ENCODE results near the gene HYAL3.

HYAL3 gene

GRCh38 chr3:50327943-50328691 is 28.9 kb upstream of the HYAL3 start, which contains the start of gene TUSC2:
Gene TUSC2 (minus strand): TSS chr3:50328223. CDS start chr3:50328099, 124 bp downstream.
- peak; percentile 97 for DNase-seq (ENCODE audit: low spot score)

GRCh38 chr3:50327129-50327528 is 27.9 kb upstream of the HYAL3 start:
- DNase-seq (ENCODE audit: low spot score): no peak

DNA sequence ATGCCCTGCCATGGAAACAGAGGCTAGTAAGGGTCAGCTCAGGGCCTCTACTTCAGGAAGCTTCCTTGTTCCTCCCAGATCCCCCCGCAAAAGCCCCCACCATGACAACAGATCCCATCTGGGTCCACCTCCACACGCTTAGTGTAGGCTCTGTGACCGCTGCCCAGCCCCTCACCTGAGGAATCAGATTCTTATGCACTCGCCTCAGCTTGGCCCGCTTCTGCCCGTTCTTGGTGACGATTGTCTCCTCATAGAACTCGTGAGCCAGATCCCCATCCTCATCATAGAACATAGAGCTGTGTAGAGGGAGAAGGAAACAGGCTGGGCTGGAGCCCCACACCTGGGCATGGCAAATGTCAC is 27.0 kb upstream of the HYAL3 start:
- no peak for DNase-seq (ENCODE audit: low spot score)

DNA sequence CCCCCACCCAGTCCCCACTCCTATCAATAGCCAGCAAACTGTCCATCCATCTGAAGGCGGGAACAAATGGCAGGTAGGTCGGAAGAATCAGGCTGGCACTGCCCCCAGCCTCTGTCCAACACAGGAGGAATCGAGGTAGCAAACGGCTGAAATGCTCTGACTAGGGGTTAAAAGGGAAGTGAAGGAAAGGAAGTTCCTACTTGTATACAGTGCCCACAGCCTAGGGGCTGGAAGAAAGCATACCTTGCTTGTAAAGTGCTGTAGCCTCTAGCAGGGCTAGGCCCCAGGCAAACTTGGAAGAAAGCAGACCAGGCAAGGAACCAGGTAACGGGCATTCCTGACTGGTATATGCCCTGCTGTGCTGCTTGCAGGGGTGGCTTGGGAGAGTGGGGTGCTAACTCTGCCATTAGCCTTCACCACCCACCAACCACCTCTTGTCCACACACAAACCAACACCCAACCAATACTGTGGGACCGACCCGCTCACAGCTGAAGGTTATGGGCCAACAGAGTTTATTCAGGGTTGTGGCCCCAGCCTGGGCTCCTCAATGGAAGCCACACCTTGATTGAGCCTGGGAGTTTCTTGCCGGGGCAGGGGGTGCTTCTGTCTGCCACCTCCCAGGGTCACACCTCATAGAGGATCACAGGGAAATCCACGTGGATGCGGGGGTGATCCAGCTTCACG is 26.4 kb upstream of the HYAL3 start:
- no peak for DNase-seq (ENCODE audit: low spot score)

DNA sequence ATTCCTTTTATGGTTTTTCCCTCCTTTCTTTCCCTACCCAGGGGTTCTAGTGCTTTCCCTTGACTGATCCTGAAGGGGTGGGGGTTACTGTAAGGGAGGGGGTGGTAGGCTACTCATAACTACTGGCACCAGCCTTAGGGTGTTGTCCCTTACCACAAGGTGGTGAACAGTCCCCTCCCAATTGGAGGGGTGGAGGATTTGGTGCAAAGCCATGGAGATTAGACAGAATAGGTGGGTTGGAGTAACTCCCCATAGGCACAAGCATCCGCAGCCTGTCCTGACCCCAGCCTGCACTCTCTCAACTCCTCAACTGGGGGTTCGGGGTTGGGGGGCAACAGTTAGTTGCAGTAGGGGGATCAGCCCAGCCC is 25.9 kb upstream of the HYAL3 start:
- DNase-seq (ENCODE audit: low spot score): no peak

- peak; percentile 82 for DNase-seq (ENCODE audit: low spot score)
Measured at GRCh38 chr3:50324351-50325112, 25.3 kb upstream of the HYAL3 start.

GRCh38 chr3:50323614-50324199 is 24.5 kb upstream of the HYAL3 start:
- no peak for DNase-seq (ENCODE audit: low spot score)

- DNase-seq (ENCODE audit: low spot score): no peak
Measured at GRCh38 chr3:50323092-50323600, 23.9 kb upstream of the HYAL3 start.

GRCh38 chr3:50322386-50323091 is 23.3 kb upstream of the HYAL3 start, which contains the start of gene HYAL2:
Gene HYAL2 (minus strand): TSS chr3:50322745. CDS start chr3:50320489, 2,256 bp downstream.
- no peak for DNase-seq (ENCODE audit: low spot score)

DNA sequence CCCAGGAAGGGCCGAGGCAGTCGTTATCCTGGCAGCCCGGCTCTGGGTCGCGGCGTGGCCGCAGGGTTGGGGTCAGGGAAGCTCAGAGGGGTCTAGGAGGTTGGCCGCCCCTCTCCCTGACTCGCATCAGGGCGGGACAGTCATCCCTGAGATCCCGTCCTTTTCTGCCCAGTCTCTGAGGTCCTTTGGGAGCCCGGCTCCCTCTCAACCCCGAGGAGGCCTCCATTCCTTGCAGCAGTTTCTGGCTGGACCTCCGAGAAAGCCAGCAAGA is 22.8 kb upstream of the HYAL3 start:
- no peak for DNase-seq (ENCODE audit: low spot score)

GRCh38 chr3:50321336-50322114 is 22.3 kb upstream of the HYAL3 start:
- peak; percentile 94 for DNase-seq (ENCODE audit: low spot score)

- DNase-seq (ENCODE audit: low spot score): peak; percentile 92
Measured at GRCh38 chr3:50320853-50321335, 21.7 kb upstream of the HYAL3 start.

DNA sequence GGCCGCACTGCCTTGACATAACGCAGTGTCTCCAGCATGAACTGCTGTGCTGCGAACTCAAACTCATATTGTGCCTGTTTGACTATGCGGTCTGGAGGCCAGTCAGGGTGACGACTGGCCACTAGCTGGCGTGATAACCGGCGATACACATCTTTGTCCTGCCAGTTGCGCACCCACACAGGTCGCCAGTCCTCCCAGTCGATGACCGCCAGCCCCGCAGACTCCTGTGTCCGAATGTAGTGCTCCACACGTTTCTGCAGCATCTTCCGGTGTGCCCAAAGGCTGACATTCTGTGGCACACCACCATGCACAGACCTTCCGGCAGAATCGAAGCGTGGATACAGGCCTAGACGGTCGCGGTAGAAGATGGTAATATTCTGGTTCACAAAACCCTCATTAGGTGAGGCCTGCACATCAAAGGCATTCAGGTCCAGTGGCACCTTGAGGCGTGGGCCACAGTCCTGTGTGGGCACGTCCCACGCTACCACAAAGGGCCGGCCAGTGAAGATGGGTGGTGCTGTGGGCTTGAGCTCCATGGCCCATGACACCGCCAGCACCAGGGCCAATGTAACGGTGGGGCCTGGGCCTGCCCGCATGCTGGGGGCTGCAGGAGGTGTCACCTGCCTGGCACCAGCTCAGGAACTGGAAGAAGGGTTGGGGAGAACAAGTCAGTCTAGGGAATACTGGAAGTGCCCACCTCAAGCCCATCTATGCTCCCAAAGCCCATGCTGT is 20.9 kb upstream of the HYAL3 start:
- DNase-seq (ENCODE audit: low spot score): no peak

- no peak for DNase-seq (ENCODE audit: low spot score)
Measured at GRCh38 chr3:50319181-50319893, 20.1 kb upstream of the HYAL3 start.

GRCh38 chr3:50318615-50319014 is 19.4 kb upstream of the HYAL3 start:
- no peak for DNase-seq (ENCODE audit: low spot score)

- DNase-seq (ENCODE audit: low spot score): no peak
Measured at GRCh38 chr3:50318163-50318562, 19.0 kb upstream of the HYAL3 start.

DNA sequence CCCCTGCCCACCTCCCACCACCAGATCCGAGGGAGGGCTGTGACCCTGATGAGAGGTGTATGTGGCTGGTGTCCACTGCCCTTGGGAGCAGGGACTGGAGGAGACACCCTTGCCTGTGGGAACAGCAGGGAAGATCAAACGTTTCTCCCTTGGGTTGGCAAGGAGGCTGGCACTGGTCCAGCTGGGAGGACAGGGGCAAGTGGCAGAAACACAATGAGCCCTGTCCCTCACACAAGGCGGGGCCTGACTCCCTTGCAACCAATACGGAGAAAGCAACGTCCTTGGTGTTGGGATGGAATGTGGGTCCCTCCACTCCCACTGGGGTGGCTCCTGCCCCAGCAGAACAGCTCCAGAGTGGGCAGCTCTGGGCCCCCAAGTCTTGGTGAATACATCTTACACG is 18.1 kb upstream of the HYAL3 start:
- DNase-seq (ENCODE audit: low spot score): no peak

DNA sequence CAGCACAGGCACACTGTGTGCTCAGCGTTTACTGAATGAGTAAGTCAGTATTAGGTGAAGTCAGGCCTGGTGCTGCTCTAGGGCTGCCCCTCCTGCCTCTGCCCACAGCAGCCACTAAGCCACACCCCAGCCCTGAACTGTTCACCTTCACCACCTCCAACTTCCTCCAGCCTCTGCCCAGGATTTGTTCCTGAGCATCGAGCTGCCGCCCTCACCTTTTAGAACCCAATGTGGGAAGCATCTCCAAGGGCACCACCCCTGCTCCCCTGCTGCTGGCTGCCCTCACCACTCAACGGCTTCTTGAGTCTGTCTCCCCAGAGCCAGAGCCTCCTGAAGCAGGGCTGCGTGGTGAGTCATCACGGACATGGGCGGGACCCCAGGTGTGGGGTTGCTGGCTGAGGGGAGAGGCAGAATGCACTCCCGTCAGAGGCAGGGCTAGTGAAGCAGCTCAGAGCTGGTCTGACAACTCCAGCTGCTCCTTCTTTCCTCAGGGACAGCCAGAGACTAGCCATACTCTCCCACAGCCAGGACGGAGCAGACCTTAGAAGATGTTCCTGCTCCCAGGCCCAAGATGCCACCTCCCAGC is 17.5 kb upstream of the HYAL3 start:
- DNase-seq (ENCODE audit: low spot score): no peak

DNA sequence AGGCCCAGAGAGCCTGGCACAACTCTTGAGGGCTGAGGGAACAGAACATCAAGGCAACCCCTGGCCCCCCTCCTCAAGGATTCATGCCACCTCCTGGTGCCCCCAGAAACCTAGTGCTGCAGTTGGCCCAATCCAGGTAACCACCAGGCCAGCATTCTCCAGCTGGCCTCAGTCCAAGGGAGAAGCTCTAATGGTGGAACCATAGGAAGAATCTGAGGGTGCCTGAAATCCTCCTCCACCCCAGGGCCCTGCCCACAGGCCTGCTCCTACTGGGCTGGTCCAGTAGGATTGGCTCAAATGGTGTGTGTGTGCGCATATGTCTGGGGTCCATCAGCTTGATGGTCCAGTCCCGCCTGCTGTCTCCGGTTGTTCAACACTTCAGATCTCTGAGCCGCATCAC is 15.6 kb upstream of the HYAL3 start:
- DNase-seq (ENCODE audit: low spot score): no peak
